ENCODE results near the gene FAM227B. TPM values are rescaled to one million over a fixed set of nuclear protein-coding genes. Genes with fewer than 3 reads are reported as not detected.

Gene FAM227B
- total RNA-seq, 2 donors from 2014 or later: 4.1 to 5.7 TPM

DNA sequence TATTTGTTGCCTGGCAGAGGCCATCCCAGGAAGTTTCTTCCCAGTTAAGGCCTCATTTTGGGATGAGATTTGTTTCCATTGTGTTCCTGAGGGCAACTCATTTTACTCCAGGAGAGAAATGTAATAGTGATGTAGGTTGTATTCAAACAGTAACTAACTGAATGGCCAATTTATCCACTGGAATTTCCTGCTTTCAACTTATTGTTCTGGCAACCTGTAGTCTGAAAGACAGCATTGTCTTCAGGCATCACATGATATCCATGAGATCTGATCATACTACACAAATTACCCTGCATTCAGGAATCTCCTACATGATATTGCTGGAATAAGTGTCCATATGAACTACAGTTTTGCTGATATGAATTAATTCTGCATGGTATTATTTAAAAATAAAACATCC, 277.1 kb downstream of the FAM227B start:
- no peak for DNase-seq

DNA sequence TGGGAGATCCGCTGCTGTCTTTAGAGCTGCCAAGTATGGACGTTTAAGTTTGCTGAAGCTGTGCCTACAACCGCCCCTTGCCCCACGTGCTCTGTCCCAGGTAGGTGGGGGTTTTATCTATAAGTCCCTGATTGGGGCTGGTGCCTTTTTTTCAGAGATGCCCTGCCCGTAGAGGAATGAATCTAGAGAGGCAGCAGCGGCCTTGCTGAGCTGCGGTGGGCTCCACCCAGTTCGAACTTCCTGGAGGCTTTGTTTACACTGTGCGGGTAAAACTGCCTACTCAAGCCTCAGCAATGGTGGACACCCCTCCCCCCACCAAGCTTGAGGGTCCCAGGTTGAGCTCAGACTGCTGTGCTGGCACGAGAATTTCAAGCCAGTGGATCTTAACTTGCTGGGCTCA, 281.0 kb downstream of the FAM227B start:
- no peaks in the 10 kb centered on the region for H3K27me3 Mint-ChIP-seq
- no peak overlapping the region for H3K4me3 Mint-ChIP-seq
- no peaks in the 10 kb centered on the region for H3K9me3 ChIP-seq (ENCODE audit: control insufficient read depth, low read length, poor library complexity, severe bottlenecking)
- H3K36me3 Mint-ChIP-seq (ENCODE audit: low read depth): peaks cover 8% of the 10 kb centered on the region
- no peak for DNase-seq
- no peak overlapping the region for H3K27ac Mint-ChIP-seq
- no peak for ATAC-seq
- H3K4me1 Mint-ChIP-seq: peaks cover 3% of the 10 kb centered on the region

More for the DNA sequence above, 277.1 kb downstream of the FAM227B start:
- ATAC-seq: no peak
- no peaks in the 10 kb centered on the region for H3K27me3 Mint-ChIP-seq
- H3K27ac Mint-ChIP-seq: no peak overlapping the region
- H3K4me3 Mint-ChIP-seq: no peak overlapping the region
- H3K9me3 ChIP-seq (ENCODE audit: control insufficient read depth, low read length, poor library complexity, severe bottlenecking): no peaks in the 10 kb centered on the region
- H3K4me1 Mint-ChIP-seq: no peaks in the 10 kb centered on the region
- peaks cover 7% of the 10 kb centered on the region for H3K36me3 Mint-ChIP-seq (ENCODE audit: low read depth)

DNA sequence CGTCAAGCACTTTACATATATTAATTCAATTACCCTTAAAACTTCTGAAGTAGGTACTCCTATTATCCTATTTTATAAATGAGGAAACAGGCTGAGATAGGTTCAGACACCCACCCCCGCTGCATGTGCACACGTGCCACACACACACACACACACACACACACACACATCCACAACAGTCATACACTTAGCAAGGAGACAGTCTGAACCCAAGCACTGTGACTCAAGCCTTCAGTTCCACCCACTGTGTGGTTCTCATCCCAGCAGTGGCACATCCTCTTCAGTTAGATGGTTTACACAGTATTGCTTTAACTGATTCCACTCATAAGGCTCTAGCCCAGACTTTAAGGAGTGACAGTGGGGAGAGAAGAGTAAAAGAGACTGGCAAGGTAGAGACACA, 288.7 kb downstream of the FAM227B start:
- ATAC-seq: no peak
- peak overlapping the region; percentile 37 for H3K27ac Mint-ChIP-seq

DNA sequence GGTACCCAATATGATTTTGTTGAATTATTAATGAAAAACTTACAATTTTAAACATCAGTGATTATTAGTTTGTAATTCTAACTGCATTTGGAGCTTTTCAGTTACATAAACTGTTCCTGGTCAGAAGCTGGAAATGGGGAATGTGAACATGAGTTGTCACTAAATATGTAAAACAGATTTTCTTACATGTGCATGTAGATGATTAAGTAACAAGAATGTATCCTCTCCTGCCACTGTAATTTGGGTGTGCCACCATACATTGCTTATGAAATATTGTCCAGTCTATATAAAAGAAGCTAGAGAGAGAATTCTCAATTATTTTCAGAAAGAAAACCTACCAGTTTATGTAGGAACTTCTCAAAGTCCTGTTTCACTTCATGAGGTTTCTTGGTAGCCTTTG, 289.2 kb downstream of the FAM227B start:
- Mint-ChIP-seq H3K27me3 (no peaks in the 10 kb centered on the region), H3K36me3 (ENCODE audit: low read depth) (peaks cover 4% of the 10 kb centered on the region), H3K27ac (no peak overlapping the region), H3K4me1 (peaks cover 3% of the 10 kb centered on the region), H3K4me3 (no peak overlapping the region)
- DNase-seq (no peak), ATAC-seq (no peak)
- H3K9me3 ChIP-seq (ENCODE audit: control insufficient read depth, low read length, poor library complexity, severe bottlenecking): no peaks in the 10 kb centered on the region

More for the DNA sequence above, 288.7 kb downstream of the FAM227B start:
- DNase-seq: no peak
- peaks cover 3% of the 10 kb centered on the region for H3K4me1 Mint-ChIP-seq
- peaks cover 4% of the 10 kb centered on the region for H3K36me3 Mint-ChIP-seq (ENCODE audit: low read depth)
- no peaks in the 10 kb centered on the region for H3K9me3 ChIP-seq (ENCODE audit: control insufficient read depth, low read length, poor library complexity, severe bottlenecking)
- H3K27me3 Mint-ChIP-seq: no peaks in the 10 kb centered on the region
- H3K4me3 Mint-ChIP-seq: no peak overlapping the region

DNA sequence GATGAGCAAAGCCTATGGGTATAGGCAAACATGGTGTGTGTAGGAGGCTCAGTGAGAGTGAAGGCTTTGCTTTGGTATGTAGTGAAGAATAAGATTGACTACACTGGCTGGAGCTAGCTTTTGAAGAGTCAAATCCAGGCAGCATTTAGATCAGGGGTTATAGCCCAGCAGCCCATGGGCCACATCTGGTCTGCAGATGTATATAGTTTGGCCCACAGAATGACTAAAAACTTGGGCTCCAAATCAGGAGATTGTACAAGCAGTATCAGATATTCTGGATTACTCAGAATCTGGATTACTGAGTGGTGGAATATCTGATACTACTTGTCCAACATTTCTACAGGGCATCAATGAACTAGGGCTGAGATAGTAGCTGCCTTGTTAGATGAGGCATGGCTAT, 290.5 kb downstream of the FAM227B start:
- no peak overlapping the region for H3K4me3 Mint-ChIP-seq
- no peaks in the 10 kb centered on the region for H3K9me3 ChIP-seq (ENCODE audit: control insufficient read depth, low read length, poor library complexity, severe bottlenecking)
- H3K36me3 Mint-ChIP-seq (ENCODE audit: low read depth): peaks cover 4% of the 10 kb centered on the region
- DNase-seq (no peak), ATAC-seq (no peak)
- no peaks in the 10 kb centered on the region for H3K27me3 Mint-ChIP-seq
- no peak overlapping the region for H3K27ac Mint-ChIP-seq
- H3K4me1 Mint-ChIP-seq: peaks cover 2% of the 10 kb centered on the region

DNA sequence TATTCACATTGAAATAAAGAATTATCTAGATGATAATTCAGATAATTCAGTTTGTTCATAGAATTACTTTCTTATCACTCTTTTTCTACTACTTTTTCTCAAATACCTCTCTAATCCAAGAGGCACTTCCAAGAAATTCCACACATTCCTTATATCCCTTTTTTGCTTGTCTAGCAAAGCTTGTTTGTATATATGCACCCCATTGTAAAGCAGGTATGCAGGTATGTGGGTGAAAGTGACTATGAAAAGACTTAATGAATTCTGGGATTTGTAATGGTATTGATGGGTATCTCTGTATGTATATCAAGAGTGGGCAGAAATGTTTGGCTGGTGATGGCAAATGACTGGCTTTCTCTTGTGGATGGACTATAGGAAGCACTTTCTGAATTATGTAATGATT, 291.7 kb downstream of the FAM227B start:
- H3K4me3 Mint-ChIP-seq: no peak overlapping the region
- no peak for DNase-seq
- H3K36me3 Mint-ChIP-seq (ENCODE audit: low read depth): peaks cover 3% of the 10 kb centered on the region
- H3K4me1 Mint-ChIP-seq: no peaks in the 10 kb centered on the region
- ATAC-seq: no peak
- no peak overlapping the region for H3K27ac Mint-ChIP-seq
- no peaks in the 10 kb centered on the region for H3K27me3 Mint-ChIP-seq
- H3K9me3 ChIP-seq (ENCODE audit: control insufficient read depth, low read length, poor library complexity, severe bottlenecking): no peaks in the 10 kb centered on the region

DNA sequence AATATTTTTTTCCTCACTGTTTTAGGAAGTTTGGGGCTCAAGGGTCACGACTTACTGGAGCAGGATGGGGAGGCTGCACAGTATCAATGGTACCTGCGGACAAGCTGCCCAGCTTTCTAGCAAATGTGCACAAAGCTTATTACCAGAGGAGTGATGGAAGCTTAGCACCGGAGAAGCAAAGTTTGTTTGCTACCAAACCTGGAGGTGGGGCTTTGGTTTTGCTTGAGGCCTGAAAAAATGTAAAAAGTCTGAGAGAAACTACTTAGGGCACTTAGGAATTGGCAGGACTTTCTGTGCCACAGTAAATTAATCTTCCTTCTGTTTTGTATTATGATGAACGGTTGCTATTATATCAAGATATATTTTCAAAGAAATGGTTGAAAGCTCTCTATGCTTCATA, 292.7 kb downstream of the FAM227B start:
- Mint-ChIP-seq H3K27me3 (no peaks in the 10 kb centered on the region), H3K4me3 (no peak overlapping the region), H3K36me3 (ENCODE audit: low read depth) (peaks cover 3% of the 10 kb centered on the region), H3K27ac (no peak overlapping the region), H3K4me1 (no peaks in the 10 kb centered on the region)
- DNase-seq (no peak), ATAC-seq (no peak)
- no peaks in the 10 kb centered on the region for H3K9me3 ChIP-seq (ENCODE audit: control insufficient read depth, low read length, poor library complexity, severe bottlenecking)

DNA sequence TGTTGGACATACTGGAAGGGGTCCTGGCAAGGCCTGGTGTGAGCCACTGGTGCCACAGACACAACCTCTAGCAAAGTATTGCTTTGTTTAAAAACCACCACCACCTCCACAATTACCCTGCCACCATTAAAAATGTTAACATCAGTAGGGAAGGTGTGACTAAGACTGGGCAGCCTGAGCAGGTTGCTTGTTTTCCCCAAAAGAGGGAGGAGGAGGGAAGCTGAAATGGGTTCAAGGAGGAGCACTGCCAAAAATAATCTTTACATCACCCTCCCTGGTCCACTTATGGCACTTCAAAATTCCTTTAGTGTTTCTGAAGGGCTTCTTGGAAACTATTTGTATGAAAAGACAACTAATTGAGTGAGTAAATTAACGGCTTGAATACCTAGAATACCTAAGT, 297.4 kb downstream of the FAM227B start:
- H3K36me3 Mint-ChIP-seq (ENCODE audit: low read depth): peaks cover 8% of the 10 kb centered on the region
- no peak for ATAC-seq
- peaks cover 7% of the 10 kb centered on the region for H3K4me1 Mint-ChIP-seq
- no peaks in the 10 kb centered on the region for H3K27me3 Mint-ChIP-seq
- DNase-seq: no peak
- H3K4me3 Mint-ChIP-seq: no peak overlapping the region
- H3K27ac Mint-ChIP-seq: no peak overlapping the region
- H3K9me3 ChIP-seq (ENCODE audit: control insufficient read depth, low read length, poor library complexity, severe bottlenecking): no peaks in the 10 kb centered on the region

DNA sequence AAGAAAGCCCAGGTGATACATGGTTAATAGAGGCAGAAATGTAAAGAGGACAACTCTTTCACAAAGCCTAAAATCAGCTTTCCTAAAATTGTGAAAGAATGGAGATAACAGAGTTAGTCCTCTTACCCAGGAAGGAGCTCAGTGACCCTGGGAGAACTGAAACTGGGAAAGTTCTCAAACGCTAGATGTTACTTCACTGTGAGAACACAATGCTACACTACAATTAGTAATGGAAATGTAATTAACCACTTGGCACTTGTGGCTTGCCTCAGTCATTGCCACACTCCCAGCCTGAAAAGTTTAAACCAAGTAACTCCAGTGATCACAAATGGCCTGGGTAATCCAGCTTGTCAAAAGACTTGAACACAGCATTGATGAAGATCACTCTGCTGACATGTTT, 300.3 kb downstream of the FAM227B start:
- Mint-ChIP-seq H3K4me3 (no peak overlapping the region), H3K27me3 (no peaks in the 10 kb centered on the region)

DNA sequence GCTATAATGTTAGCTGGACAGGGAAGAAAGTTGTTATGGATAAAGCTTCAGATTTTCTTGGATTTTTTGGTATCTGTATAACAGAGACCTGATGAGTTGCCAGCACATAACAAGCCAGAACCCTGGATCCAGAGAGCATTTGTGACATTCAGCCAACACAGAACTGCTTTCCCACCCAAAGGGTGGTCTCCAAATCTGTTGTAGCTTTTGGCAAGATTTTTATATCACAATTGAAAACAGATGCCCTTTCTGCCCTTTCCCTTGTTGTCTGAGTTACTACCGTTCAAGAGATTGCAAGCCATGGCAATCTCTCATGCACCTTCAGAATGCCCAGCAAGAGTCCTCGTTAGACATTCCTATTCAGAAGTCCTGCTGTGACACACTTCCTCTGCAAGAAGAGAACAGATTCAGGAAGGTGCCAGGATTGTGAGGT, 305.2 kb downstream of the FAM227B start:
- DNase-seq (no peak), ATAC-seq (no peak)
- Mint-ChIP-seq H3K4me1 (peaks cover 9% of the 10 kb centered on the region), H3K4me3 (no peak overlapping the region), H3K27me3 (no peaks in the 10 kb centered on the region), H3K27ac (no peak overlapping the region), H3K36me3 (ENCODE audit: low read depth) (peaks cover 13% of the 10 kb centered on the region)
- no peaks in the 10 kb centered on the region for H3K9me3 ChIP-seq (ENCODE audit: control insufficient read depth, low read length, poor library complexity, severe bottlenecking)

More for the DNA sequence above, 300.3 kb downstream of the FAM227B start:
- Mint-ChIP-seq H3K4me1 (peaks cover 7% of the 10 kb centered on the region), H3K27ac (peak overlapping the region; percentile 43), H3K36me3 (ENCODE audit: low read depth) (peaks cover 8% of the 10 kb centered on the region)
- H3K9me3 ChIP-seq (ENCODE audit: control insufficient read depth, low read length, poor library complexity, severe bottlenecking): no peaks in the 10 kb centered on the region
- ATAC-seq (no peak), DNase-seq (no peak)

DNA sequence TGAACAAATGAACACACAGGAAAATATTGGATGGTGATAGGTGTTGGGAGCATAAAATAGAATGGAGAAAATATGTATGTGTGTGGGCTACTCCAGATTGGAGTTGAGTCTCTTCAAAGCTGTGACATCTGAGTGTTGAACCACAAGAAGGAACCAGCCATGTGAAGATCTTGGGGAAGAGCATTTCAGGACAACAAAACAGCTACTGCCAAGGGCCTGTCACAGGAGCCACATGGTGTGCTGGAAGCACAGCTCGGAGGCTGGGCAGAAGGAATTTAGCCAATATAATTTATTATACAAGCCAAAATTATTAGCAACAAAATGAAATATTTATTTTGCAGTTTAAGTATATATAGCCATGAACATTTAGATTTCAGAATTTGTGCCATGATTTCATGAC, 305.9 kb downstream of the FAM227B start:
- H3K27ac Mint-ChIP-seq: no peak overlapping the region
- H3K4me1 Mint-ChIP-seq: peaks cover 9% of the 10 kb centered on the region
- no peaks in the 10 kb centered on the region for H3K9me3 ChIP-seq (ENCODE audit: control insufficient read depth, low read length, poor library complexity, severe bottlenecking)
- ATAC-seq (no peak), DNase-seq (no peak)
- H3K4me3 Mint-ChIP-seq: no peak overlapping the region
- no peaks in the 10 kb centered on the region for H3K27me3 Mint-ChIP-seq
- H3K36me3 Mint-ChIP-seq (ENCODE audit: low read depth): peaks cover 15% of the 10 kb centered on the region

DNA sequence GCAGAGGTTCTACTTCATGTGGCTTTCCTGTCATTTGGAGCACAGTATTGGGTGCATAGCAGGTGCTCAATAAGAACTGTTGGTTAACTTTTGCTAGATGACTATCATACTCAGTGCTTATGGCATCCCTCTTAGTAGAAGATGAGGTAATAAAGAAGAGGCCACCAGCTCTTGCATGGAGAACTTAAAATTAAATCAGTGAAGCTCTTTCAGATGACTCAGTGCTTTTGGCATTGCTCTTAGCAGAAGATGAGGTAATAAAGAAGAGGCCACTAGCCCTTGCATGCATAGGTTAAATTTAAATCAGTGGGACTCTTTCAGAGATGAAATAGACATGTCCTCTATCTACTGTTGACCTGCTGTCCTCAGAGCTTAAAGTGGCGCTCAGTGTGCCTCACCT, 307.0 kb downstream of the FAM227B start:
- no peak for DNase-seq
- peaks cover 11% of the 10 kb centered on the region for H3K36me3 Mint-ChIP-seq (ENCODE audit: low read depth)
- peaks cover 9% of the 10 kb centered on the region for H3K4me1 Mint-ChIP-seq
- H3K9me3 ChIP-seq (ENCODE audit: control insufficient read depth, low read length, poor library complexity, severe bottlenecking): no peaks in the 10 kb centered on the region
- H3K27ac Mint-ChIP-seq: no peak overlapping the region
- no peaks in the 10 kb centered on the region for H3K27me3 Mint-ChIP-seq
- no peak for ATAC-seq
- no peak overlapping the region for H3K4me3 Mint-ChIP-seq

DNA sequence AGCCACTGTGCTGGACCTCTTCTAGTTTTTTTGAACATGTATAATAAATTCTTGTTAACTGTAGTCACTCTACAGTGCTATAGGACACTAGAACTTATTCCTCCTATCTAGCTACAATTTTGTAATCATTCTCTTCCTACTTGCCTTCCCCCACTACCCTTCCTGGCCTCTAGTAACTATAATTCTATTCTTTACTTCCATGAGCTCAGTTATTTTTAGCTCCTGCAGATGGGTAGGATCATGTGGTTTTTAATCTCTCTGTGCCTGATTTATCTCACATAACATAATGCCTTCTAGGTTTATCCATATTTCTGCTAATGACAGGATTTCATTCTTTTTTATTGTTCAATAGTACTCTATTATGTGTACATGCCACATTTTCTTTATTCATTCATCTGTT, 310.7 kb downstream of the FAM227B start:
- Mint-ChIP-seq H3K27me3 (no peaks in the 10 kb centered on the region), H3K4me1 (peaks cover 21% of the 10 kb centered on the region), H3K27ac (no peak overlapping the region), H3K36me3 (ENCODE audit: low read depth) (peaks cover 22% of the 10 kb centered on the region), H3K4me3 (no peak overlapping the region)
- DNase-seq: no peak
- no peak for ATAC-seq
- H3K9me3 ChIP-seq (ENCODE audit: control insufficient read depth, low read length, poor library complexity, severe bottlenecking): no peaks in the 10 kb centered on the region

DNA sequence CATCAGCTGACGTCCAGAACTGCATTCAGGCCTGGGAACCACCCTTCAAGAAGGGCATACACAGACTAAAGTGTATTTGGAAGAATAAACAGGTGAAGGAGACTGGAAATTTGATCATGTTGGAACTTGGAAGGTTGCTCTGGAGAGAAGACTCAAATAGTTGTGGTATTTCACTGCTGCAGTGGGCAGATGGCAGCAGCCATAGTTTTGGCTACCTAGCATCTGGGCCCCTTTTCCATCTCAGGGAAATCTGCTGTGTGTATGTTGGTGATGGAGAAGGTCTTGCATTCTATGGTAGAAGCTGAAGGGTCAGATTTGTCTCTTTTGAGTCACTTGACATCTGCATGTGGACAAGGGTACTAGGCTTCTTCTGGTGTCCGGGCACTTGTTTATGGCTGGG, 311.9 kb downstream of the FAM227B start:
- DNase-seq: no peak
- H3K4me1 Mint-ChIP-seq: peaks cover 21% of the 10 kb centered on the region
- peaks cover 18% of the 10 kb centered on the region for H3K36me3 Mint-ChIP-seq (ENCODE audit: low read depth)
- no peak for ATAC-seq
- no peaks in the 10 kb centered on the region for H3K27me3 Mint-ChIP-seq
- H3K4me3 Mint-ChIP-seq: no peak overlapping the region
- H3K9me3 ChIP-seq (ENCODE audit: control insufficient read depth, low read length, poor library complexity, severe bottlenecking): no peaks in the 10 kb centered on the region
- H3K27ac Mint-ChIP-seq: no peak overlapping the region
